Neural cell (in vitro differentiated cells): ENCODE data around the gene ERAL1. TPM values are rescaled to one million over a fixed set of nuclear protein-coding genes. Genes with fewer than 3 reads are reported as not detected.

Experiments used
- H2AFZ ChIP-seq: fragments of 200-600, 300-800 bp; sonication (generic), shearing (Covaris generic); 2 replicates; pipeline ENCODE4 v1.6.0; 2014; ENCODE audit warnings: low read depth, mild to moderate bottlenecking, antibody characterized with exemption, low read length, moderate library complexity
- H3F3A ChIP-seq: fragments of 200-600 bp; shearing (Covaris generic); 2 replicates; pipeline ENCODE4 v1.6.1; 2016; ENCODE audit warnings: mild to moderate bottlenecking, moderate library complexity, mixed read lengths, antibody characterized with exemption, low read length; ENCODE audit not compliant: insufficient read depth, poor library complexity, severe bottlenecking
- H3K27ac ChIP-seq: fragments of 200-600, 300-800 bp; sonication (generic), shearing (Covaris generic); 2 replicates; pipeline ENCODE4 v1.5.1; 2014; ENCODE audit warnings: mild to moderate bottlenecking, low read length, moderate library complexity
- H3K27me3 ChIP-seq: fragments of 300-800, 200-600 bp; sonication (generic), shearing (Covaris generic); 2 replicates; pipeline ENCODE4 v1.6.0; 2014; ENCODE audit warnings: mild to moderate bottlenecking, low read depth, low read length, moderate library complexity; ENCODE audit not compliant: insufficient read depth
- H3K36me3 ChIP-seq: fragments of 300-800, 200-600 bp; sonication (generic), shearing (Covaris generic); 2 replicates; pipeline ENCODE4 v1.5.1; 2014; ENCODE audit warnings: mild to moderate bottlenecking, antibody characterized with exemption, low read length, moderate library complexity; ENCODE audit not compliant: insufficient read depth
- H3K4me2 ChIP-seq: fragments of 300-800, 200-600 bp; sonication (generic), shearing (Covaris generic); 2 replicates; pipeline ENCODE4 v1.6.0; 2014; ENCODE audit warnings: mild to moderate bottlenecking, low read length
- H3K4me3 ChIP-seq: fragments of 300-800, 200-600 bp; sonication (generic), shearing (Covaris generic); 2 replicates; pipeline ENCODE4 v1.5.1; 2014; ENCODE audit warnings: mild to moderate bottlenecking, low read length, moderate library complexity
- H3K79me2 ChIP-seq: fragments of 200-600 bp; shearing (Covaris generic); replicated peaks from 2 replicates; pipeline ENCODE4 v1.6.0; 2014; ENCODE audit warnings: mild to moderate bottlenecking, low read length, moderate library complexity; ENCODE audit not compliant: insufficient read depth
- H3K9ac ChIP-seq: fragments of 300-800, 200-600 bp; sonication (generic), shearing (Covaris generic); 2 replicates; pipeline ENCODE4 v1.6.1; 2016; ENCODE audit warnings: mild to moderate bottlenecking, low read length, mixed read lengths
- H3K9me2 ChIP-seq: fragments of 200-600 bp; shearing (Covaris generic); 2 replicates; pipeline ENCODE4 v1.6.1; 2016; ENCODE audit warnings: mild to moderate bottlenecking, low read length, mixed read lengths; ENCODE audit not compliant: insufficient read depth
- H3K9me3 ChIP-seq: fragments of 200-600, 300-800 bp; sonication (generic), shearing (Covaris generic); 2 replicates; pipeline ENCODE4 v1.6.1; 2016; ENCODE audit warnings: mild to moderate bottlenecking, mixed run types, low read length, moderate library complexity, mixed read lengths
- H4K20me1 ChIP-seq: fragments of 200-600 bp; shearing (Covaris generic); 2 replicates; pipeline ENCODE4 v1.6.1; 2016; ENCODE audit warnings: mild to moderate bottlenecking, mixed run types; ENCODE audit not compliant: insufficient read depth
- CTCF ChIP-seq: fragments of 450-650 bp; IDR thresholded peaks from 2 replicates; pipeline ENCODE4 v1.5.1; 2014; ENCODE audit warnings: antibody characterized with exemption, mild to moderate bottlenecking, moderate library complexity; ENCODE audit not compliant: poor library complexity, severe bottlenecking
- EP300 ChIP-seq: fragments of 450-650 bp; conservative IDR thresholded peaks from 2 replicates; pipeline ENCODE4 v1.6.1; 2014; ENCODE audit warnings: antibody characterized with exemption, mild to moderate bottlenecking, moderate library complexity; ENCODE audit not compliant: poor library complexity, severe bottlenecking
- EZH2 ChIP-seq: fragments of 200-600, 300-800 bp; shearing (Covaris generic), sonication (generic); IDR thresholded peaks from 2 replicates; pipeline ENCODE4 v1.6.1; 2014; ENCODE audit warnings: antibody characterized with exemption, low read length, borderline replicate concordance, mild to moderate bottlenecking; ENCODE audit not compliant: insufficient read depth, poor library complexity, severe bottlenecking
- MXI1 ChIP-seq: fragments of 450-650 bp; conservative IDR thresholded peaks from 2 replicates; pipeline ENCODE4 v1.6.1; 2014; ENCODE audit warnings: antibody characterized with exemption, mild to moderate bottlenecking; ENCODE audit not compliant: poor library complexity, severe bottlenecking
- POLR2AphosphoS5 ChIP-seq: IDR thresholded peaks from 2 replicates; pipeline ENCODE4 v1.6.1; 2012
- RAD21 ChIP-seq: fragments of 450-650 bp; conservative IDR thresholded peaks from 2 replicates; pipeline ENCODE4 v1.6.1; 2014; ENCODE audit warnings: antibody characterized with exemption, mild to moderate bottlenecking, moderate library complexity
- REST ChIP-seq: IDR thresholded peaks from 2 replicates; pipeline ENCODE4 v1.6.1; 2012; ENCODE audit warnings: borderline replicate concordance
- SMC3 ChIP-seq: fragments of 450-650 bp; conservative IDR thresholded peaks from 2 replicates; pipeline ENCODE4 v1.6.1; 2014; ENCODE audit warnings: antibody characterized with exemption, mild to moderate bottlenecking, moderate library complexity; ENCODE audit not compliant: poor library complexity
- TAF1 ChIP-seq: IDR thresholded peaks from 2 replicates; pipeline ENCODE4 v1.6.1; 2012; ENCODE audit warnings: low read depth
- polyA plus RNA-seq: library from polyadenylated mRNA; depleted of rRNA; stranded (reverse); fragments of >200 nt; gene quantifications from 2 replicates; pipeline ENCODE4 v1.2.3, GENCODE V29; 2014

Gene ERAL1
- polyA plus RNA-seq, 1 donor from 2014 or later = 31.8 TPM

DNA sequence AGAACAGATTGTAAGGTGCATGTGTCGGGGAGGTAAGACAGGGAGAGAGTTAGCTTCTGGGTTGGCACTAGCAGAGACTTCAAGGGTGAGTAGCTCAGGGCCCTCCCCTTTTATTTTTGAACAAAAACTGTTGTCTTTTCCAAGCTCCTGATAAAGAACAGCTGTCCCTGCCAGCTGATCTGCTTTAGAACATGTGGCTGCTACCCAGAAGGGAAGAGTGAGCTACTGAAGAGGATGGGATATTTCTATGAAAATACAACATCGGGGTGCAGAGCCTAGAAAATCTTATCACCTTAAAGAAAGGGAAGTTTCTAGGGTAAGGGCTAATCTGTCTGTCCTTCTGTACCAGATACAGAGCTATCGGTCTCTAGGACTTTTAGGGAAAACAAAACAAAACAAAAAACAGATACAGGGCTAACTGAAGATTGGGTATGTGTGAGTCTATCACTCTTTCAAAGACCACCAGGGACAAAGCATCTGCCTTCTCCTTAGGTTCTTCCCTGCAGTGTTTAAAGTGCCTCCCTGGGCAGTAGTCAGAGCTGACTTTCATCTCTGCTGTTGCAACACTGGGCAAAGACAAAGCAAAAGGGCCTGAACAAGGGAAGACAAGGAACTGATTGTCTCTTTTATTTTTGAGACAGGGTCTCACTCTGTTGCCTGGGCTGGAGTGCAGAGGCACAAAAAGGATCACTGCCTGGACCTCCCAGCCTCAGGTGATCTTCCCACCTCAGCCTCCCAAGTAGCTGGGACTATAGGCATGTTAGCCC, 53.1 kb downstream of the ERAL1 start:
- no peak overlapping the region for H3K9ac ChIP-seq
- H2AFZ ChIP-seq = no peak overlapping the region
- no peak overlapping the region for H3K4me3 ChIP-seq
- no peak overlapping the region for H3K27ac ChIP-seq
- H4K20me1 ChIP-seq = no peaks in the 10 kb centered on the region
- H3K9me2 ChIP-seq = no peaks in the 10 kb centered on the region
- H3K9me3 ChIP-seq = no peaks in the 10 kb centered on the region
- H3K79me2 ChIP-seq = no peaks in the 10 kb centered on the region
- TF ChIP-seq REST (no peak), MXI1 (no peak), POLR2AphosphoS5 (no peak), SMC3 (no peak), CTCF (no peak), EP300 (no peak), RAD21 (no peak), EZH2 (no peak), TAF1 (no peak)
- H3F3A ChIP-seq = no peaks in the 10 kb centered on the region
- H3K36me3 ChIP-seq = no peaks in the 10 kb centered on the region
- H3K27me3 ChIP-seq = no peaks in the 10 kb centered on the region
- H3K4me2 ChIP-seq = no peak overlapping the region

- no peak for TF ChIP-seq TAF1
- TF ChIP-seq SMC3 = no peak
- TF ChIP-seq EZH2 = no peak
- no peak for TF ChIP-seq REST
- TF ChIP-seq RAD21 = no peak
- no peak for TF ChIP-seq MXI1
- no peak for TF ChIP-seq EP300
- TF ChIP-seq POLR2AphosphoS5 = no peak
- TF ChIP-seq CTCF = no peak
- H3K4me3 ChIP-seq = no peak overlapping the region
- H4K20me1 ChIP-seq = no peaks in the 10 kb centered on the region
- H3K9me3 ChIP-seq = no peaks in the 10 kb centered on the region
- H3F3A ChIP-seq = no peaks in the 10 kb centered on the region
- no peaks in the 10 kb centered on the region for H3K36me3 ChIP-seq
- H3K27ac ChIP-seq = no peak overlapping the region
- no peaks in the 10 kb centered on the region for H3K79me2 ChIP-seq
- no peaks in the 10 kb centered on the region for H3K27me3 ChIP-seq
- no peaks in the 10 kb centered on the region for H3K9me2 ChIP-seq
- no peak overlapping the region for H2AFZ ChIP-seq
- no peak overlapping the region for H3K4me2 ChIP-seq
- H3K9ac ChIP-seq = no peak overlapping the region
Observed at GRCh38 chr17:28908640-28909167, 53.9 kb downstream of the ERAL1 start.
